VCaP (cell line): Measurements from ENCODE around the gene COL27A1.

Experiments
- H3K27ac ChIP-seq: fragments of 450-650 bp; 2 replicates; pipeline ENCODE4 v1.5.1; 2017
- CTCF ChIP-seq: fragments of 450-650 bp; conservative IDR thresholded peaks from 2 replicates; pipeline ENCODE4 v1.5.1; 2017; ENCODE audit warnings: mild to moderate bottlenecking, moderate library complexity

The COL27A1 gene

GRCh38 chr9:114287763-114288192 lies 132.4 kb downstream of the COL27A1 start:
- TF ChIP-seq CTCF = no peak

GRCh38 chr9:114288193-114289091 lies 133.1 kb downstream of the COL27A1 start:
- no peak for TF ChIP-seq CTCF
- H3K27ac ChIP-seq = no peak overlapping the region

More at GRCh38 chr9:114287763-114288192, 132.4 kb downstream of the COL27A1 start:
- H3K27ac ChIP-seq = no peak overlapping the region

- H3K27ac ChIP-seq = no peak overlapping the region
- no peak for TF ChIP-seq CTCF
Observed at GRCh38 chr9:114289106-114289505, 133.8 kb downstream of the COL27A1 start.

GRCh38 chr9:114289571-114290481 lies 134.5 kb downstream of the COL27A1 start:
- no peak overlapping the region for H3K27ac ChIP-seq
- TF ChIP-seq CTCF = no peak

- no peak for TF ChIP-seq CTCF
- H3K27ac ChIP-seq = no peak overlapping the region
Observed at GRCh38 chr9:114290561-114290986, 135.2 kb downstream of the COL27A1 start.

GRCh38 chr9:114291064-114291474 lies 135.7 kb downstream of the COL27A1 start:
- peak; percentile 93 for TF ChIP-seq CTCF
- H3K27ac ChIP-seq = no peak overlapping the region
